Activated naive CD4-positive, alpha-beta T cell treated with anti-CD3 and anti-CD28 coated beads, Interleukin-2, amount 50 U/mL, for 72 hours (primary cell): Measurements from ENCODE around the gene TES. TPM values are rescaled to one million over a fixed set of nuclear protein-coding genes. Genes with fewer than 3 reads are reported as not detected.

ENCODE experiments used
- ATAC-seq, 2 donors: fragments of 150-1000 bp; cut with Tn5 transposase; 2 replicates each; pipeline ENCODE4 v1.10.0; 2021; ENCODE audit warnings: mild to moderate bottlenecking in 2 of 2, moderate library complexity in 2 of 2
- DNase-seq, 2 donors: peaks; one replicate each; pipeline ENCODE4 v3.0.0; 2021 to 2022; ENCODE audit warnings: low spot score in 2 of 2
- H3K27ac Mint-ChIP-seq, 2 donors: one replicate each; pipeline ENCODE4 v1.8.0; 2022; ENCODE audit warnings: mild to moderate bottlenecking in 2 of 2, mixed read lengths in 2 of 2
- H3K36me3 Mint-ChIP-seq, 2 donors: one replicate each; pipeline ENCODE4 v1.8.0; 2022; ENCODE audit warnings: mixed read lengths in 2 of 2
- H3K9me3 Mint-ChIP-seq, 2 donors: one replicate each; pipeline ENCODE4 v1.8.0; 2022; ENCODE audit warnings: mixed read lengths in 2 of 2
- total RNA-seq, 2 donors: library from RNA; stranded (reverse); gene quantifications; one replicate each; pipeline ENCODE4 v1.2.3, GENCODE V29; 2022

TES gene
- total RNA-seq, 2 donors from 2014 or later, result 45.8 to 79.2 TPM

DNA sequence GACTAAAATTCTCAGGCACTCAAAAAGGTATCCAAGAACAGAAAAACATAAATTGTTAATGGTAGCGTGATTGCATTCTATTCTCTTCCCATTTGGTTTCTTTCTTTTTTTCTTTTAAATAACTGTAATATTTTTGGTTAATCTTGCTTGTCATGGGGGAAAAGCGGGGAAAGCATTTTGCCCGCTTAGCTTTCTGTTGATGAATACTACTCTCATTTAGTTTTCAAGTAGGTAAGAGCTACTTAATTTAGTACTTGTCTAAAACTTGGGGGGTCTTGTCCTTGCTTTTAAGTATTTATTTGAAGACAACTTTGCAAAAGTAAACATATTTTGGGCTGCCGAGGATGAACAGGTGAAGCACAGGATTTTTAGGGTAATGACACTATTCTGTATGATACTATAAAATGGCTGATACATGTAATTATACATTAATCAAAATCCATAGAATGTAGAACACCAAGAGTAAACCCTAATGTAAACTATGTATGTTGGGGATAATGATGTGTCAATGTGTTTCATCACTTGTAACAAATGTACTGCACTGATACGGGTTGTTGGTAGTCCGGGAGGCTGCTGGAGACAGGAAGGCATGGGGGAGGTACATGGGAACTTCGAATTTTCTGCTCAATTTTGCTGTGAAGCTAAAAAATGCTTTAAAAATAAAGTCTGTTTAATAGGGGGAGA is 1.7 kb downstream of the TES start:
- peak overlapping the region; percentile 96 to 97 for H3K27ac Mint-ChIP-seq
- peaks cover 4 to 8% of the 10 kb centered on the region in 2 donors for H3K9me3 Mint-ChIP-seq
- ATAC-seq, result no peak
- DNase-seq, result no peak
- H3K36me3 Mint-ChIP-seq, result peaks cover 15 to 31% of the 10 kb centered on the region in 2 donors

- Mint-ChIP-seq H3K36me3 (peaks cover 15 to 31% of the 10 kb centered on the region in 2 donors), H3K27ac (peak overlapping the region; percentile 95 to 97), H3K9me3 (peaks cover 0 to under 1% of the 10 kb centered on the region in 2 donors)
- DNase-seq (no peak), ATAC-seq (no peak)
Observed at GRCh38 chr7:116212869-116213268, 2.5 kb downstream of the TES start.

GRCh38 chr7:116213361-116214130 is 3.2 kb downstream of the TES start:
- H3K9me3 Mint-ChIP-seq, result no peaks in the 10 kb centered on the region
- no peak for ATAC-seq
- no peak for DNase-seq
- peaks cover 15 to 31% of the 10 kb centered on the region in 2 donors for H3K36me3 Mint-ChIP-seq
- H3K27ac Mint-ChIP-seq, result peak overlapping the region; percentile 95 to 97

GRCh38 chr7:116214921-116215320 is 4.6 kb downstream of the TES start:
- Mint-ChIP-seq H3K36me3 (peaks cover 15 to 31% of the 10 kb centered on the region in 2 donors), H3K27ac (peak overlapping the region in 1 of 2 donors; percentile 15), H3K9me3 (no peaks in the 10 kb centered on the region)
- DNase-seq, result no peak
- ATAC-seq, result no peak

DNA sequence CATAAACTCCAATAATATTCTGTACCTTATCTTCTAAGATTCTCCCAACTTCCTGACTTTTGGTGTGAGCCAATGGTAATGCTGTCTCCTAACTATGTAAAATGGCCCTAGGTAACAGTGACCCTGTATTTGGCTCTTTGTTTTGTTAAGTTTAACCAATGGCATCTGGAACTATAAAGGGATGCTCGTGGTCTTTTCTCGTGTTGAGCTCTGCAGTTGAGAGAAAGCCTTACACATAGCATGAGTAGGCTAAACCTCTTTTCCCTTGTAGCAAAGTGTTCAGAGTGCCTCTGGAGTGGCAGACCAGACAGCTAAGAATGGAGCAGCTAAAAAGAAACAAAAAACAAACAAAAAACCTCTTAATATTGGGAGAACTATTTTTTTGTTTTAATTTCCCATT is 5.2 kb downstream of the TES start:
- Mint-ChIP-seq H3K36me3 (peaks cover 15 to 31% of the 10 kb centered on the region in 2 donors), H3K27ac (peak overlapping the region; percentile 15 to 83), H3K9me3 (no peaks in the 10 kb centered on the region)
- ATAC-seq, result no peak
- DNase-seq, result no peak

- peak in 1 of 2 donors; percentile 40 for ATAC-seq
- Mint-ChIP-seq H3K36me3 (peaks cover 7 to 22% of the 10 kb centered on the region in 2 donors), H3K9me3 (no peaks in the 10 kb centered on the region), H3K27ac (peak overlapping the region in 1 of 2 donors; percentile 50)
- no peak for DNase-seq
Observed at GRCh38 chr7:116216956-116217571, 6.7 kb downstream of the TES start.

DNA sequence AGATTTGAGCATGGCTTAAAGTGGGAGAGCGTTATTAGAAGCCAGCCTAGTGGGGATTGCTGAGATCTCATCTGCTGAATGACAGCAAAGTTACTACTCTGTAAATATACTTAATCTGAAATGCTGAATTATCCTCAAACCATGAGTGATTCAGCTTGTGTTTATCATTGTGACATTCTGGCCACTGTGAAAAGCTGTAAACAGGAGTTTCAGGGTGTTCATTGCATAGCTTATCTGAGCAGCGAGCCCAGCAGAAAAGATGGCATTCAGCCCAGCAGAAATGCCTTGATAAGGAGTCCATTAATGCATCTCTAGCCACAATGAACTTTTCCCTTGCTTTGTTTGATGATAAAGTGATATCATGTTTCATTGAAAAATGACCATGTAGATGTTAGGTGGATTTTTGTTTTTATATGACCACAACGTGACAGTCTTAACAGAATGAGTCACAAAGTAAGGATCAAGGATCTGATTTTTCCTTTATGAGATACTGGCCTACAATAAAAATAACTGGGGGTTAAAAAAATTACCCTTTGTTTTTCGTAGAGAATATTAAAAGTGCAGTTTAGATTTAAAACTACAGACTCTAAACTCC is 7.8 kb downstream of the TES start:
- Mint-ChIP-seq H3K36me3 (peaks cover 0 to 13% of the 10 kb centered on the region in 2 donors), H3K9me3 (no peaks in the 10 kb centered on the region), H3K27ac (peak overlapping the region; percentile 62 to 75)
- DNase-seq (no peak), ATAC-seq (peak in 1 of 2 donors; percentile 18)

- Mint-ChIP-seq H3K9me3 (no peaks in the 10 kb centered on the region), H3K27ac (peak overlapping the region; percentile 62 to 75), H3K36me3 (peaks cover 0 to 13% of the 10 kb centered on the region in 2 donors)
- DNase-seq, result no peak
- no peak for ATAC-seq
Observed at GRCh38 chr7:116218747-116219146, 8.4 kb downstream of the TES start.

GRCh38 chr7:116219288-116219687 is 8.9 kb downstream of the TES start:
- ATAC-seq (peak in 1 of 2 donors; percentile 26), DNase-seq (no peak)
- Mint-ChIP-seq H3K9me3 (no peaks in the 10 kb centered on the region), H3K27ac (no peak overlapping the region), H3K36me3 (peaks cover 0 to 13% of the 10 kb centered on the region in 2 donors)

DNA sequence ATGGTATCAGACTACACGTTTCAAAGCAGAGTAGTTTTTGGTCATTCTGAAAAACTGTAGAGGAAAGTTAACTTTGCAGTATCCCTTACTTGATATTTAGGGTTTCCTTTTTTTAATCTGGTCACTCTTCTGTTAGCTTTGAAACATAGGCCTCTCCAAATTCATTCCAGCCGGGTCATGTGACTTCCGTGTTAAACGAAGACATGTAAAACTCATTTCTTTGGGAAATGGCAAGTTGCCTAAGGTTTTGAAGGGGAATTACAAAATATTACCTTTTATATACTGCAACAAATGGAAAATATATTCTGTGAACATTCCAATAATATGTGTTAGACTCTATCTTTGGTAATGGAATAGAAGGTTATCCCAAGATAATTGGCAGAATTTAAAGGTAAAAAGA is 9.5 kb downstream of the TES start:
- ATAC-seq (no peak), DNase-seq (no peak)
- Mint-ChIP-seq H3K36me3 (peaks cover 0 to 11% of the 10 kb centered on the region in 2 donors), H3K27ac (no peak overlapping the region), H3K9me3 (no peaks in the 10 kb centered on the region)

- H3K36me3 Mint-ChIP-seq, result no peaks in the 10 kb centered on the region
- H3K9me3 Mint-ChIP-seq, result no peaks in the 10 kb centered on the region
- no peak for ATAC-seq
- DNase-seq, result no peak
- H3K27ac Mint-ChIP-seq, result no peak overlapping the region
Observed at GRCh38 chr7:116222501-116222900, 12.2 kb downstream of the TES start.

GRCh38 chr7:116223588-116223987 is 13.2 kb downstream of the TES start:
- Mint-ChIP-seq H3K27ac (peak overlapping the region; percentile 41 to 46), H3K36me3 (no peaks in the 10 kb centered on the region)
- DNase-seq, result no peak

GRCh38 chr7:116224492-116225098 is 14.3 kb downstream of the TES start:
- Mint-ChIP-seq H3K36me3 (no peaks in the 10 kb centered on the region), H3K27ac (peak overlapping the region; percentile 46 to 73), H3K9me3 (no peaks in the 10 kb centered on the region)
- ATAC-seq (peak; percentile 57 to 68), DNase-seq (no peak)

More at GRCh38 chr7:116223588-116223987, 13.2 kb downstream of the TES start:
- no peaks in the 10 kb centered on the region for H3K9me3 Mint-ChIP-seq
- ATAC-seq, result no peak

DNA sequence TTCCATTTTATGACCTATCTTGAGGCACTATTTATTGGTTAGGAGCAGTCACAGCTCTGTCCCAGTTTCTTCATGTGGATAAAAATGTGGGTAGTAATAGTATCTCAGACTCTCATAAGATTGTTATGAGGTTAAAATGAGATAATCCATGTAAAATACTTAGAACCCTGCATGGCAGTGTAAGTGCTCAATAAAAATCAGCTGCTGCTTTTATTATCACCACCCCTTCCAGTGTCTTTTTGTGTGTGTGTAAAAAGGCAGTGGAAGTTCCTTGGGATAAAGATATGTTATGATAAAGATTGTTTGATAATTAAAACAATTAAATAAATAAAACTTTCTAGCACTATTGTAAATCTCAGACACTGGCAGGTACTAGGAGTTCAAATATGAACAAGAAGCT is 15.5 kb downstream of the TES start:
- H3K36me3 Mint-ChIP-seq, result no peaks in the 10 kb centered on the region
- H3K27ac Mint-ChIP-seq, result peak overlapping the region in 1 of 2 donors; percentile 7
- no peak for DNase-seq
- ATAC-seq, result no peak
- no peaks in the 10 kb centered on the region for H3K9me3 Mint-ChIP-seq

- H3K36me3 Mint-ChIP-seq, result no peaks in the 10 kb centered on the region
- DNase-seq, result no peak
- ATAC-seq, result no peak
- no peak overlapping the region for H3K27ac Mint-ChIP-seq
- H3K9me3 Mint-ChIP-seq, result no peaks in the 10 kb centered on the region
Observed at GRCh38 chr7:116226664-116227063, 16.3 kb downstream of the TES start.

DNA sequence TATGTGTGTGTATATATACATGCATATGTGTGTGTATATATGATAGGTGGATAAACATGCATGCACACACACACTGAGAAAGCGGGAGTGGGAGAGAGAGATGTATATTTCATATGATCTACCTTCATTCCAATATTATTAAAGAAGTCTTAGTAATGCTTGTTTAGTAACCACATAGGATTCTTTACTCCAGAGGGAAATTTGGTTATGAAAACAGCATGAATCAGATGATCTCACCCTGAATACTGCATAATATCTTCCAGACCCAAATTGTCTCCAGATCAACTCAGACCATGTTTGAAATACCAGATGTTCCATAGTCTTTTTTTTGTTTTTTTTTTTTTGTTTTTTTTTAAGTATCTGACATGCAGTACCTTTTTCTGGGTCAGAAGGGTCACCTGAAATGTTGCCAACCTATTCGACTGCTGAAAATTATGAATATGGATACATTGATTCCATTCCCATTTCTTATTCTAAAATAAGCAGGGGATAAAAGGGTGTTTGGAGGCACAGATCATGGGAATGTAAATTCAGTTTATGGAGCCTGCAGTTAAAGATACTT is 17.4 kb downstream of the TES start:
- no peak for ATAC-seq
- H3K27ac Mint-ChIP-seq, result no peak overlapping the region
- H3K9me3 Mint-ChIP-seq, result no peaks in the 10 kb centered on the region

More for the DNA sequence above, 17.4 kb downstream of the TES start:
- no peak for DNase-seq
- H3K36me3 Mint-ChIP-seq, result no peaks in the 10 kb centered on the region
